ENCODE results near the gene RO60.

RO60 gene

GRCh38 chr1:193085263-193085662 lies 25.9 kb downstream of the RO60 start:
- Histone ChIP-seq H3K9ac (ENCODE audit: low read length) (no peak overlapping the region), H4K20me1 (ENCODE audit: insufficient read depth, low read length) (no peaks in the 10 kb centered on the region), H3K27me3 (ENCODE audit: low read depth, low read length) (no peaks in the 10 kb centered on the region), H3K4me2 (ENCODE audit: low read length) (no peak overlapping the region), H3K4me1 (ENCODE audit: low read length) (peaks cover 29% of the 10 kb centered on the region), H3K27ac (ENCODE audit: low read length) (no peak overlapping the region), H3K36me3 (replicated peaks; ENCODE audit: low read depth, low read length) (peaks cover 42% of the 10 kb centered on the region), H3K9me3 (ENCODE audit: insufficient read depth, low read length) (no peaks in the 10 kb centered on the region; the same call in 1 of the 2 replicates), H3K79me2 (ENCODE audit: low read length) (no peaks in the 10 kb centered on the region), H3K4me3 (ENCODE audit: low read length) (no peak overlapping the region), H2AFZ (ENCODE audit: low read depth, low read length) (no peak overlapping the region)
- TF ChIP-seq EZH2phosphoT487 (IDR thresholded peaks at IDR 0.05; ENCODE audit: low read depth) (no peak), CTCF (IDR thresholded peaks at IDR 0.05; ENCODE audit: low read depth, low read length) (no peak)

- no peaks in the 10 kb centered on the region; the same call in 1 of the 2 replicates for H3K9me3 ChIP-seq (ENCODE audit: insufficient read depth, low read length)
- TF ChIP-seq CTCF (IDR thresholded peaks at IDR 0.05; ENCODE audit: low read depth, low read length) (no peak), EZH2phosphoT487 (IDR thresholded peaks at IDR 0.05; ENCODE audit: low read depth) (no peak)
- H3K27me3 ChIP-seq (ENCODE audit: low read depth, low read length) = no peaks in the 10 kb centered on the region
- H2AFZ ChIP-seq (ENCODE audit: low read depth, low read length) = no peak overlapping the region
- peaks cover 37% of the 10 kb centered on the region for H3K36me3 ChIP-seq (replicated peaks; ENCODE audit: low read depth, low read length)
- no peak overlapping the region for H3K4me3 ChIP-seq (ENCODE audit: low read length)
- no peaks in the 10 kb centered on the region for H3K79me2 ChIP-seq (ENCODE audit: low read length)
- no peak overlapping the region for H3K4me2 ChIP-seq (ENCODE audit: low read length)
- H3K4me1 ChIP-seq (ENCODE audit: low read length) = peaks cover 27% of the 10 kb centered on the region
- no peaks in the 10 kb centered on the region for H4K20me1 ChIP-seq (ENCODE audit: insufficient read depth, low read length)
- no peak overlapping the region for H3K9ac ChIP-seq (ENCODE audit: low read length)
- no peak overlapping the region for H3K27ac ChIP-seq (ENCODE audit: low read length)
Observed at GRCh38 chr1:193086342-193086741, 26.9 kb downstream of the RO60 start.

GRCh38 chr1:193087893-193088292 lies 28.5 kb downstream of the RO60 start:
- no peaks in the 10 kb centered on the region for H3K79me2 ChIP-seq (ENCODE audit: low read length)
- H3K9ac ChIP-seq (ENCODE audit: low read length) = no peak overlapping the region
- no peak overlapping the region for H2AFZ ChIP-seq (ENCODE audit: low read depth, low read length)
- no peak overlapping the region for H3K27ac ChIP-seq (ENCODE audit: low read length)
- H3K27me3 ChIP-seq (ENCODE audit: low read depth, low read length) = no peaks in the 10 kb centered on the region
- no peaks in the 10 kb centered on the region for H3K9me3 ChIP-seq (ENCODE audit: insufficient read depth, low read length)
- TF ChIP-seq CTCF (IDR thresholded peaks at IDR 0.05; ENCODE audit: low read depth, low read length) (no peak), EZH2phosphoT487 (IDR thresholded peaks at IDR 0.05; ENCODE audit: low read depth) (no peak)
- peaks cover 29% of the 10 kb centered on the region for H3K36me3 ChIP-seq (replicated peaks; ENCODE audit: low read depth, low read length)
- H3K4me2 ChIP-seq (ENCODE audit: low read length) = no peak overlapping the region
- no peaks in the 10 kb centered on the region for H4K20me1 ChIP-seq (ENCODE audit: insufficient read depth, low read length)
- H3K4me1 ChIP-seq (ENCODE audit: low read length) = peaks cover 23% of the 10 kb centered on the region
- H3K4me3 ChIP-seq (ENCODE audit: low read length) = no peak overlapping the region

GRCh38 chr1:193090865-193091264 lies 31.5 kb downstream of the RO60 start:
- Histone ChIP-seq H3K27ac (ENCODE audit: low read length) (no peak overlapping the region), H3K9me3 (ENCODE audit: insufficient read depth, low read length) (no peaks in the 10 kb centered on the region), H3K36me3 (replicated peaks; ENCODE audit: low read depth, low read length) (peaks cover 18% of the 10 kb centered on the region), H3K4me2 (ENCODE audit: low read length) (no peak overlapping the region), H3K9ac (ENCODE audit: low read length) (no peak overlapping the region), H3K79me2 (ENCODE audit: low read length) (no peaks in the 10 kb centered on the region), H3K4me1 (ENCODE audit: low read length) (no peaks in the 10 kb centered on the region), H2AFZ (ENCODE audit: low read depth, low read length) (no peak overlapping the region), H3K27me3 (ENCODE audit: low read depth, low read length) (no peaks in the 10 kb centered on the region), H3K4me3 (ENCODE audit: low read length) (no peak overlapping the region), H4K20me1 (ENCODE audit: insufficient read depth, low read length) (no peaks in the 10 kb centered on the region)
- no peak for TF ChIP-seq CTCF (IDR thresholded peaks at IDR 0.05; ENCODE audit: low read depth, low read length)
- no peak for TF ChIP-seq EZH2phosphoT487 (IDR thresholded peaks at IDR 0.05; ENCODE audit: low read depth)

All from OCI-LY3 (cell line).